Measurements from ENCODE around the gene LIFR.
"Not testable (repeated sequence)": the region's sequence is repeated elsewhere in the genome, so short reads cannot be mapped to it uniquely, and the experiment has no call there.

The LIFR gene

DNA sequence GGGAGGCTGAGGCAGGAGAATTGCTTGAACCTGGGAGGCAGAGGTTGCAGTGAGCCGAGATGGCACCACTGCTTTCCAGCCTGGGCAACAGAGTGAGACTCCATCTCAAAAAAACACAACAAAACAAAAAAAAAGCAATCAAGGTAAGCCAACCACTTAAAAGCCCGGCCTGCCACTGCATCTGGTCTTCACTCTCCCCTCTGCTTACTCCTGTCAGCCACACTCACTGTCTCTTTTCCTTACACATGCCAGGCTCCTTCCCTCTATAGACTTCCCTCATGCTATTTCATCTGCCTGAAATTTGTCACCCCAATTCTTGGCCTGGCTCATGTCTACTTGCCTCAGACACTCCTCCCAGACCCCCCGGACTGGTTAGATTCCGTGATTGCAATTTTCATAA, 17.6 kb upstream of the LIFR start:
- DNase-seq (ENCODE audit: low read depth), result no peak
- no peak overlapping the region for H3K4me3 ChIP-seq (ENCODE audit: control insufficient read depth, low read depth, low read length)
- TF ChIP-seq, protein P1, sequence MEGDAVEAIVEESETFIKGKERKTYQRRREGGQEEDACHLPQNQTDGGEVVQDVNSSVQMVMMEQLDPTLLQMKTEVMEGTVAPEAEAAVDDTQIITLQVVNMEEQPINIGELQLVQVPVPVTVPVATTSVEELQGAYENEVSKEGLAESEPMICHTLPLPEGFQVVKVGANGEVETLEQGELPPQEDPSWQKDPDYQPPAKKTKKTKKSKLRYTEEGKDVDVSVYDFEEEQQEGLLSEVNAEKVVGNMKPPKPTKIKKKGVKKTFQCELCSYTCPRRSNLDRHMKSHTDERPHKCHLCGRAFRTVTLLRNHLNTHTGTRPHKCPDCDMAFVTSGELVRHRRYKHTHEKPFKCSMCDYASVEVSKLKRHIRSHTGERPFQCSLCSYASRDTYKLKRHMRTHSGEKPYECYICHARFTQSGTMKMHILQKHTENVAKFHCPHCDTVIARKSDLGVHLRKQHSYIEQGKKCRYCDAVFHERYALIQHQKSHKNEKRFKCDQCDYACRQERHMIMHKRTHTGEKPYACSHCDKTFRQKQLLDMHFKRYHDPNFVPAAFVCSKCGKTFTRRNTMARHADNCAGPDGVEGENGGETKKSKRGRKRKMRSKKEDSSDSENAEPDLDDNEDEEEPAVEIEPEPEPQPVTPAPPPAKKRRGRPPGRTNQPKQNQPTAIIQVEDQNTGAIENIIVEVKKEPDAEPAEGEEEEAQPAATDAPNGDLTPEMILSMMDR (conservative IDR thresholded peaks at IDR 0.05; ENCODE audit: control insufficient read depth, insufficient read depth, low read depth, low read length), result no peak

DNA sequence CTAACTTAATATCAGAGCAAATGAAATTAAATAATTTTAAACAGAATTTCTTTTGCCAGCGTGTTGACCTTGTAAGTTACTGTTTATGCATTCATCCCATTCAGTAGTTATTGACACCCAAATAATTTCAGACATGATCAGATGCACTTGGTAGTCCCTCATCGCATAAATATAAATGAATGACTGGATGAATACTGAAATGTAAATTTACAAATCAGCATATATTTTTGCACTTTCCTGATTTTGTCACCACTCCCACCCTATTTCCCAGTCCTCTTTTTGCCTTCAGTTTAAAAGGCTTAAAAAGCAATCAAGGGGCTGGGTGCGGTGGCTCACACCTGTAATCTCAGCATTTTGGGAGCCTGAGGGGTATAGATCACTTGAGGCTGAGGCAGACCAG, 17.1 kb upstream of the LIFR start:
- TF ChIP-seq, protein P1 (conservative IDR thresholded peaks at IDR 0.05; ENCODE audit: control insufficient read depth, insufficient read depth, low read depth, low read length), result no peak
- H3K4me3 ChIP-seq (ENCODE audit: control insufficient read depth, low read depth, low read length), result no peak overlapping the region
- no peak for DNase-seq (ENCODE audit: low read depth)

DNA sequence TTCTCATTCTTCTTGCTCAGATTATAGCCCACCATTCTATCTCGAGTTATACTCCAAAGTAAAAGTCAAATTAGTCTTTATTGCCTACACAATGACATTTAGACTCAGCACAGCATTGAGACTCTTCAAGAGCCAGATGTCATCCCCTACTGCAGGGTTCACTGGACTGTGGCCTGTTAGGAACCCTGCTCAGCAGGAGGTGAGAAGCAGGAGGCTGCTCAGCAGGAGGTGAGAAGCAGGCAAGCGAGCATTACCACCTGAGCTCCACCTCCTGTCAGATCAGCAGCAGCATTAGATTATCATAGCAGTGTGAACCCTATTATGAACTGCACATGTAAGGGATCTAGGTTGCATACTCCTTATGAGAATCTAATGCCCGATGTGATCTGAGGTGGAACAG, 12.7 kb upstream of the LIFR start:
- no peak overlapping the region for H3K4me3 ChIP-seq (ENCODE audit: control insufficient read depth, low read depth, low read length)
- TF ChIP-seq, protein P1 (conservative IDR thresholded peaks at IDR 0.05; ENCODE audit: control insufficient read depth, insufficient read depth, low read depth, low read length), result no peak
- no peak for DNase-seq (ENCODE audit: low read depth)

DNA sequence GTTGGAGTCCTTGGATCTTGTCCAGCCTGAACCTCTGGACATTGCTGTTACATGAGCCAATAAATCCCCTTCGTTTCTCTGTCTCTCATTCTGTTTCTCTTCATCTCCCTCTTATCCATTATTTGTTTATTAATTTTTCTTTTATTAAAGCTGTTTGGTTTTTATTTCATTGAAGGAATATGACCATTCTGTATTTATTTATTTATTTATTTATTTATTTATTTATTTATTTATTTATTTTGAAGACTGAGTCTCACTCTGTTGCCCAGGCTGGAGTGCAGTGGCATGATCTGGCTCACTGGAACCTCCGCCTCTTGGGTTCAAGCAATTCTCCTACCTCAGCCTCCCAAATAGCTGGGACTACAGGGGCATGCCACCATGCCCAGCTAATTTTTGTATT, 10.9 kb upstream of the LIFR start:
- DNase-seq (ENCODE audit: low read depth), result not testable (repeated sequence)

DNA sequence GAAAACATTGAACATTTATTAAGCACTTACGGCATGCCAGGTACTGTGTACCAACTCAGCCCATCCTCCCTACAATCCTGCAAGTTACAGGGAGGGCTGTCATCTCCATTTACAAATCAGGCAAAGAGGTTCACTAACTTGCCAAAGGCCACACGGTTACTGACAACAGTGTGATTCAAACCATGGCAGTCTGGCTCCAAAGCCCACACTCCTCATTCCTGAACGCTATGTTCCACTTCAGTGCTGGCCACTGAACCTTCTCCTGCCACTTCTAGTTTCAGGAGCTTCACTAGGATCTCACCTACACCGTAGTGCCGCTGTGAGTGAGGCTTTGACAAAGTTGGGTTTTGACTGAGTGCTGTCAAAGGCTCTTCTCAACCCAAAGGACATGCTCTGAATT, 7.2 kb upstream of the LIFR start:
- no peak for DNase-seq (ENCODE audit: low read depth)
- H3K4me3 ChIP-seq (ENCODE audit: control insufficient read depth, low read depth, low read length), result no peak overlapping the region
- TF ChIP-seq, protein P1 (conservative IDR thresholded peaks at IDR 0.05; ENCODE audit: control insufficient read depth, insufficient read depth, low read depth, low read length), result no peak

More for the DNA sequence above, 10.9 kb upstream of the LIFR start:
- not testable (repeated sequence) for H3K4me3 ChIP-seq (ENCODE audit: control insufficient read depth, low read depth, low read length)

DNA sequence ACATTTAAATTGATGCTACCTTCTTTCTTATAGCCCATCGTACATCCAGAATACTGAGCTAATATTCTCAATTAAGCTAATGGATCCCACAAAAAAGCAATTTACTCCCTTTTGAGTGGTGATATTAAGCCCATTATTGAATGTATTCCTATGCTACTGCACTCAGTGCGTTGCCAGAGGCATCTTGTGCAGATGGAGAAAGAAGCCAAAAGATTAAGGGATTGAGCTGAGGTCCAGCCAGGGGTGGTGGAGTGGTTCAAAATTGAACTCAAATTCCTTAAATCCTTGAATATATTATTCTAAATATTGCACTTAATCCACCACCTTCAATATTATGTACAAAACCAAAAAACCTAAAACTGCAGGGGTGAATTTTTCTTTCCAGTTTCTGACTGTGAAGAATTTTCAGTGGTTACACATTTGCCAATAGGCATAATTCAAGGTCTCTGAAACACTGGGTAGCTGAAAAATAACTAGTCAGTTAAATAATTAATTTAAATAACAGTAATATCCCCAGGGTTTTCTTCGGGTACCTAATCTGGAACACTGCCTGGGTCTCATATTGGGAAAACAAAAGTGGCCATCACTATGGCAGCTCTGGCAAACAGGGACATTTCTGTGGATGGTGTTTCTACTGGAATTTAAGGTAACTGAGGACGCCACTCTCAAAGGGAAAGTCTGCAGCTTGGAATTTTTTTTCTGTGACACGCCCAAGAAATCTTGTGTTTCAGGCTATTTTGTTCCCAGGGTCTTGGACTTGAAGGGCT, 6.2 kb upstream of the LIFR start:
- DNase-seq (ENCODE audit: low read depth), result no peak
- TF ChIP-seq, protein P1 (conservative IDR thresholded peaks at IDR 0.05; ENCODE audit: control insufficient read depth, insufficient read depth, low read depth, low read length), result no peak
- H3K4me3 ChIP-seq (ENCODE audit: control insufficient read depth, low read depth, low read length), result no peak overlapping the region

DNA sequence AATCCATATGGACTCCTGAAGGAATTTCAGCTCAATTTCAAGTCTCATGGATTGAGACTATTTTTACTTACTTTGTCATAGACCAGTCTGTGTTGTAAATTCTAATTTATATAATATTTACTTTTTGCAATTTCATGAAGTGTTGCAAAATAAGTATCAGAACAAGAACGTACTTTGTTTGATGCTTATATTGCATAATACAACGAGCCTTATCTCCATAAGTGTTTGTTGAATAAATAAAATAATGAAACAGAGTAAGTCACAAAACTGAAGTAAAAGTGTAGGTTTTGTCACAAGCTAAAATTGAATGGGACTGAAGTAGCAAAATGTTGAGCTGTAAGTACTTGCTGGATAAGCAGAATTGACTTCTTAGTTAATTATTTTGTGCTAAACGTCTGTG, 3.0 kb upstream of the LIFR start:
- H3K4me3 ChIP-seq (ENCODE audit: control insufficient read depth, low read depth, low read length), result no peak overlapping the region
- DNase-seq (ENCODE audit: low read depth), result no peak
- TF ChIP-seq, protein P1 (conservative IDR thresholded peaks at IDR 0.05; ENCODE audit: control insufficient read depth, insufficient read depth, low read depth, low read length), result no peak
